Fibroblast of lung (primary cell): ENCODE measurements around the gene SULF2. TPM values are rescaled to one million over a fixed set of nuclear protein-coding genes. Genes with fewer than 3 reads are reported as not detected.
"Not testable (repeated sequence)": the region's sequence is repeated elsewhere in the genome, so short reads cannot be mapped to it uniquely, and the experiment has no call there.

Experiments
- DNase-seq, 2 donors: peaks; one replicate each; pipeline versions ENCODE4 v3.0.0 to v3.0.0-alpha.2; 2010; ENCODE audit warnings: low read depth in 2 of 2
- H2AFZ ChIP-seq: 2 replicates; pipeline ENCODE4 v1.5.1; 2012; ENCODE audit warnings: low read length, control low read depth, inconsistent platforms
- H3K27ac ChIP-seq: 2 replicates; pipeline ENCODE4 v1.5.1; 2011; ENCODE audit warnings: low read length, control low read depth; ENCODE audit not compliant: insufficient read depth
- H3K27me3 ChIP-seq: 2 replicates; pipeline ENCODE4 v1.5.1; 2011; ENCODE audit warnings: mild to moderate bottlenecking, low read length; ENCODE audit not compliant: control insufficient read depth, insufficient read depth
- H3K36me3 ChIP-seq: 2 replicates; pipeline ENCODE4 v1.5.1; 2011; ENCODE audit warnings: low read length; ENCODE audit not compliant: control insufficient read depth, insufficient read depth
- H3K4me1 ChIP-seq: 2 replicates; pipeline ENCODE4 v1.5.1; 2011; ENCODE audit warnings: low read length; ENCODE audit not compliant: control insufficient read depth, insufficient read depth; ENCODE audit errors: extremely low read depth
- H3K4me2 ChIP-seq: 2 replicates; pipeline ENCODE4 v1.5.1; 2011; ENCODE audit warnings: low read length, control low read depth; ENCODE audit not compliant: insufficient read depth; ENCODE audit errors: extremely low read depth
- H3K4me3 ChIP-seq, 4 experiments: fragments of 200-600 bp in 1 of 4; sonication (generic) in 1 of 4; replicated peaks in 1 of 4; 2 replicates each; pipeline ENCODE4 v1.5.1; 2011 to 2016; ENCODE audit warnings: low read length in 4 of 4, low read depth in 3 of 4, mild to moderate bottlenecking in 3 of 4, control low read depth in 2 of 4, inconsistent platforms in 1 of 4, mixed read lengths in 1 of 4; ENCODE audit not compliant: insufficient read depth in 1 of 4; ENCODE audit errors: control extremely low read depth in 1 of 4
- H3K79me2 ChIP-seq: 2 replicates; pipeline ENCODE4 v1.5.1; 2012; ENCODE audit warnings: mild to moderate bottlenecking, low read length, inconsistent platforms; ENCODE audit not compliant: control insufficient read depth, insufficient read depth
- H3K9ac ChIP-seq: 2 replicates; pipeline ENCODE4 v1.5.1; 2011; ENCODE audit warnings: mild to moderate bottlenecking, low read length, control low read depth; ENCODE audit not compliant: insufficient read depth
- H3K9me3 ChIP-seq: 2 replicates; pipeline ENCODE4 v1.5.1; 2012; ENCODE audit warnings: low read depth, low read length; ENCODE audit not compliant: control insufficient read depth, insufficient read depth
- H4K20me1 ChIP-seq: 2 replicates; pipeline ENCODE4 v1.5.1; 2011; ENCODE audit warnings: low read length; ENCODE audit not compliant: control insufficient read depth, insufficient read depth; ENCODE audit errors: extremely low read depth
- EZH2 ChIP-seq: IDR thresholded peaks from 2 replicates; pipeline ENCODE4 v1.5.1; 2012; ENCODE audit warnings: low read length, control low read depth, mild to moderate bottlenecking; ENCODE audit errors: missing control alignments
- polyA plus RNA-seq, 2 donors: library from polyadenylated mRNA; depleted of rRNA in 1 of 2; stranded (reverse) in 1 of 2; unstranded in 1 of 2; fragments of >200 nt; gene quantifications; 2 replicates each; pipeline ENCODE4 v1.2.1, GENCODE V29; 2011 to 2012; ENCODE audit warnings: missing spikeins in 1 of 2
- total RNA-seq: library from RNA; depleted of rRNA; stranded (reverse); fragments of >200 nt; gene quantifications from 2 replicates; pipeline ENCODE4 v1.2.1, GENCODE V29; 2014
- TF ChIP-seq, protein P1 (sequence below), 2 donors: IDR thresholded peaks in 1 of 2; conservative IDR thresholded peaks in 1 of 2; 1 replicate in 1 of 2; 2 replicates in 1 of 2; pipeline ENCODE4 v1.5.1; 2011 to 2012; ENCODE audit warnings: low read length in 2 of 2, control low read depth in 1 of 2, inconsistent platforms in 1 of 2, low read depth in 1 of 2, mild to moderate bottlenecking in 1 of 2

The SULF2 gene
- total and polyA plus RNA-seq, 2 donors (not counting 1 experiment from before 2014, with no cell fraction given) = 0.26 to 9.6 TPM

- Histone ChIP-seq H3K4me3 (no peak overlapping the region), H3K27me3 (no peaks in the 10 kb centered on the region), H4K20me1 (no peaks in the 10 kb centered on the region), H3K27ac (no peak overlapping the region), H3K4me2 (no peak overlapping the region), H3K4me1 (no peaks in the 10 kb centered on the region), H3K9ac (no peak overlapping the region), H3K79me2 (no peaks in the 10 kb centered on the region), H3K36me3 (no peaks in the 10 kb centered on the region), H3K9me3 (no peaks in the 10 kb centered on the region), H2AFZ (no peak overlapping the region)
- TF ChIP-seq, protein P1, sequence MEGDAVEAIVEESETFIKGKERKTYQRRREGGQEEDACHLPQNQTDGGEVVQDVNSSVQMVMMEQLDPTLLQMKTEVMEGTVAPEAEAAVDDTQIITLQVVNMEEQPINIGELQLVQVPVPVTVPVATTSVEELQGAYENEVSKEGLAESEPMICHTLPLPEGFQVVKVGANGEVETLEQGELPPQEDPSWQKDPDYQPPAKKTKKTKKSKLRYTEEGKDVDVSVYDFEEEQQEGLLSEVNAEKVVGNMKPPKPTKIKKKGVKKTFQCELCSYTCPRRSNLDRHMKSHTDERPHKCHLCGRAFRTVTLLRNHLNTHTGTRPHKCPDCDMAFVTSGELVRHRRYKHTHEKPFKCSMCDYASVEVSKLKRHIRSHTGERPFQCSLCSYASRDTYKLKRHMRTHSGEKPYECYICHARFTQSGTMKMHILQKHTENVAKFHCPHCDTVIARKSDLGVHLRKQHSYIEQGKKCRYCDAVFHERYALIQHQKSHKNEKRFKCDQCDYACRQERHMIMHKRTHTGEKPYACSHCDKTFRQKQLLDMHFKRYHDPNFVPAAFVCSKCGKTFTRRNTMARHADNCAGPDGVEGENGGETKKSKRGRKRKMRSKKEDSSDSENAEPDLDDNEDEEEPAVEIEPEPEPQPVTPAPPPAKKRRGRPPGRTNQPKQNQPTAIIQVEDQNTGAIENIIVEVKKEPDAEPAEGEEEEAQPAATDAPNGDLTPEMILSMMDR (conservative IDR thresholded peaks at IDR 0.05 in 1 of 2, IDR thresholded peaks at IDR 0.05 in 1 of 2; ENCODE audit: low read depth in 1 of 2, low read length in 2 of 2) = no peak
- DNase-seq = no peak
These were observed 13.9 kb upstream of the SULF2 start for GRCh38 chr20:47799116-47799715.

DNA sequence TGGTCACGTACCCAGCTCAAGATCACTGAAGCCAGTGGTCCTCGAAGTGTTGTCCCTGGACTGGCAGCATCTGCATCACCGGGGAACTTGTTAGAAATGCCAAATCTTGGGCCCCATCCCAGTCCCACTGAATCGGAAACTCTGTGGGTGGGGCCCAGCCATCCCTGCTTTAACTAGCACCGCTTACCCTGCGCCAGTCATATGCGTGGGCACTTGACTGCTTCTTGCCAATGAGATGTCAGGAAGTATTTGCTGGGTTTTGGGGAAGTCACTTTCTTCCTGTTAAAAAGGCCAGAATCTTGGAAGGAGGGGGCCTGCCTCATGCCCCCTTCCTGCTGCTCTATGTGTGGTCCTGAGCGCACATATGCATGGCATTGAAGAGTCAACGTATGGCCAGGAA lies 11.7 kb upstream of the SULF2 start:
- Histone ChIP-seq H3K4me2 (no peak overlapping the region), H3K9me3 (no peaks in the 10 kb centered on the region), H2AFZ (no peak overlapping the region), H4K20me1 (no peaks in the 10 kb centered on the region), H3K4me3 (no peak overlapping the region), H3K9ac (no peak overlapping the region), H3K79me2 (no peaks in the 10 kb centered on the region), H3K27me3 (no peaks in the 10 kb centered on the region), H3K27ac (no peak overlapping the region), H3K4me1 (peaks cover 2% of the 10 kb centered on the region), H3K36me3 (no peaks in the 10 kb centered on the region)
- DNase-seq = no peak
- no peak for TF ChIP-seq EZH2
- TF ChIP-seq, protein P1 (conservative IDR thresholded peaks at IDR 0.05 in 1 of 2, IDR thresholded peaks at IDR 0.05 in 1 of 2; ENCODE audit: low read depth in 1 of 2, low read length in 2 of 2) = no peak

DNA sequence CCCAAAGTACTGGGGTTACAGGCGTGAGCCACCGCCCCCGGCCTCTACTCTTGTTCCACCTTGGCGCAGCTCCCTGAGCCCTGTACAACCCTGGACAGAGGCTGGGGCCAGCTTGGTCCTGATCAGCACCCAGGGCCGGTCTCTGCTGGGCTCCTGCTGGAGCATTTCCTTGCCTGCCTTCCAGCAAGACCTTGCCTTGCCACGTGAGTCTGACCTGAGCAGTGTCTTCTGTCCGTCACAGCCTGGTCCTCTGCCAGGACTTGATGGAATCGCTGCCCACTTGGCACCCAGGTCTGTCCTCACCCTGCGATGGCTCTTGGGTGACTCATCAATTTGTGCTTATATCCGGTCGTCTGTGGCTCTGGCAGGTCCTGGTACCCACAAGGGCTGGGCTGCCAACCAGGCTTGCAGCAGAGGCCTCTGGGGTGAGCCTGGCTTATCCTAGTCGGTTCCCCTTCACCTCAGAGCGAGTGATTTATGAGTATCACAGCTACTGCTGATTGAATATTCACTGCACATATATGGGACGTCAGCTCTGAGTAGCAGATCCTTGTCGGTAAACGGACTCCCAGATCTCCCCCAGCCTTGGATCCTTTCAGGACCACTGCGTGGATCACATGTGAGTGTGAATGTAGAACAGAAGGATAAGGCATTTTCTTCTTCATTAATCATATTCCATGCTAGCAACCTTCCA lies 10.1 kb upstream of the SULF2 start:
- peaks cover 2% of the 10 kb centered on the region for H3K4me1 ChIP-seq
- H3K9ac ChIP-seq = no peak overlapping the region
- no peaks in the 10 kb centered on the region for H4K20me1 ChIP-seq
- H3K4me2 ChIP-seq = no peak overlapping the region
- no peaks in the 10 kb centered on the region for H3K36me3 ChIP-seq
- no peak overlapping the region for H3K27ac ChIP-seq
- no peaks in the 10 kb centered on the region for H3K27me3 ChIP-seq
- H3K4me3 ChIP-seq = no peak overlapping the region
- no peaks in the 10 kb centered on the region for H3K79me2 ChIP-seq
- TF ChIP-seq, protein P1 (conservative IDR thresholded peaks at IDR 0.05 in 1 of 2, IDR thresholded peaks at IDR 0.05 in 1 of 2; ENCODE audit: low read depth in 1 of 2, low read length in 2 of 2) = no peak
- TF ChIP-seq EZH2 = no peak
- peak in 1 of 2 donors; percentile 62 for DNase-seq
- H2AFZ ChIP-seq = no peak overlapping the region
- no peaks in the 10 kb centered on the region for H3K9me3 ChIP-seq

DNA sequence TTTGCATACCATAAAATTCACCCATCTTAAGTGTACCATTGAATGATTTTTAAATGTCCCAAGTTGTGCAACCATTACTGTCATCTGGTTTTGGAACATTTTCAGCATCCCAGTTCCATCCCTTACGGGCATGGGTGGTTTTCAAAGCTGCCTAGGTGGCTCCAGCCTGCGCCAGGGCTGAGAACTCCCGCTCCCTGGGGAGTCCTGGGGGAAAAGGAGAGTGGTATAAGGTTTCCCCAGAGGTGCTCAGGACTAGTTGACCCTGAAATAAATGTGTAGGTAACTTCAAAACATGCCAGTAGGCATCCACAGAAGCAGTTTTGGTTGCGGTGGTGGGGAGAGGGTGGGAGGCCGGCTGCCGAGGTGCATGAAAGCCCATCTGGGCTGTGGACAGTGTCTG lies 9.0 kb upstream of the SULF2 start:
- not testable (repeated sequence) for DNase-seq, H3K79me2 ChIP-seq, H3K27me3 ChIP-seq, H3K4me1 ChIP-seq, H3K9ac ChIP-seq, H3K27ac ChIP-seq, H3K36me3 ChIP-seq, H3K9me3 ChIP-seq, H2AFZ ChIP-seq, H4K20me1 ChIP-seq, H3K4me2 ChIP-seq, H3K4me3 ChIP-seq
